SKM-1 (cell line): ENCODE data around the gene PSD2.
A peak's percentile ranks its signal among the peaks of the same experiment; 100 is the strongest.

Experiments
- DNase-seq: peaks from one replicate; lab custom pipeline; 2025; ENCODE audit not compliant: unreplicated experiment; lab: John Stamatoyannopoulos, UW

PSD2 gene

GRCh38 chr5:139835656-139836055, 40.0 kb downstream of the PSD2 start:
- DNase-seq = no peak

GRCh38 chr5:139836469-139837208, 41.0 kb downstream of the PSD2 start:
- no peak for DNase-seq

- no peak for DNase-seq
Observed at GRCh38 chr5:139837711-139838380, 42.2 kb downstream of the PSD2 start.

GRCh38 chr5:139838381-139839197, 43.0 kb downstream of the PSD2 start:
- no peak for DNase-seq

- DNase-seq = no peak
Observed at GRCh38 chr5:139839232-139839815, 43.7 kb downstream of the PSD2 start.

GRCh38 chr5:139839918-139840317, 44.3 kb downstream of the PSD2 start:
- DNase-seq = no peak

GRCh38 chr5:139841549-139841948, 45.9 kb downstream of the PSD2 start:
- DNase-seq = no peak

- no peak for DNase-seq
Observed at GRCh38 chr5:139842321-139842720, 46.7 kb downstream of the PSD2 start.

GRCh38 chr5:139843991-139844390, 48.4 kb downstream of the PSD2 start:
- no peak for DNase-seq

- peak; percentile 21 for DNase-seq
Observed at GRCh38 chr5:139844472-139845145, 49.0 kb downstream of the PSD2 start.

- no peak for DNase-seq
Observed at GRCh38 chr5:139845846-139846681, 50.5 kb downstream of the PSD2 start.

- no peak for DNase-seq
Observed at GRCh38 chr5:139847091-139847490, 51.5 kb downstream of the PSD2 start.

GRCh38 chr5:139847790-139848507, 52.3 kb downstream of the PSD2 start:
- peak; percentile 62 for DNase-seq

- DNase-seq = peak; percentile 46
Observed at GRCh38 chr5:139848508-139849100, 53.0 kb downstream of the PSD2 start.

GRCh38 chr5:139849501-139849900, 53.9 kb downstream of the PSD2 start:
- no peak for DNase-seq

- DNase-seq = no peak
Observed at GRCh38 chr5:139849942-139850341, 54.3 kb downstream of the PSD2 start.

- DNase-seq = no peak
Observed at GRCh38 chr5:139850423-139851016, 54.9 kb downstream of the PSD2 start.

GRCh38 chr5:139851558-139851957, 56.0 kb downstream of the PSD2 start:
- DNase-seq = no peak

GRCh38 chr5:139852696-139853095, 57.1 kb downstream of the PSD2 start:
- no peak for DNase-seq
